ENCODE measurements around the gene ITGB1.

The ITGB1 gene

DNA sequence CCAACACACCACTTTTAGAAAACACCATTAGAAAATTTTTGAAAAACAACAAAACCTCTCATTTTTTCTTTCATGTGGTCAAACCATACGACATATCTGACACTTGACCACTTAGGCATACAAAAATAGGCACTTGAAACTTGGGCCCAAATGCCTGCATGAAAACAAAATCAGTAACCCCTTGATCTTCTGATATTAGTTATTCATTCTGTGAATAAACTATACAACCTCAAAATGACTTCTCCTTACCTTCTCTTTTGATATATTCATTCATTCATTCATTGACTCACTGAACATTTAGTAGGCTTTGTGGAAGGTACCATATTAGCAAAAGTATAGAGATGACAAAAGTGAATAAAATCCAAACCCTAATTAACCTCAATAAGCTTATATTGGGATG, 26.4 kb downstream of the ITGB1 start:
- Histone ChIP-seq H4K20me1 (ENCODE audit: insufficient read depth) (no peaks in the 10 kb centered on the region), H3K4me2 (peak overlapping the region; percentile 58), H3K27ac (0 out of 2 replicates have a peak overlapping the region, but pooled peaks have one; percentile 5), H3K4me3 (IDR thresholded peaks at IDR 0.05; ENCODE audit: insufficient read depth, low read depth, low read length) (no peak overlapping the region), H2AFZ (ENCODE audit: low read depth) (no peak overlapping the region), H3K4me1 (ENCODE audit: low read depth, poor library complexity, severe bottlenecking) (peaks cover 24% of the 10 kb centered on the region), H3K36me3 (ENCODE audit: insufficient read depth) (no peaks in the 10 kb centered on the region; the same call in 1 of the 2 replicates), H3K79me2 (ENCODE audit: insufficient read depth, low read depth) (peaks cover 3% of the 10 kb centered on the region; the same call in 1 of the 2 replicates), H3K9ac (no peak overlapping the region), H3K27me3 (ENCODE audit: insufficient read depth, low read depth) (no peaks in the 10 kb centered on the region)
- TF ChIP-seq, protein P1, sequence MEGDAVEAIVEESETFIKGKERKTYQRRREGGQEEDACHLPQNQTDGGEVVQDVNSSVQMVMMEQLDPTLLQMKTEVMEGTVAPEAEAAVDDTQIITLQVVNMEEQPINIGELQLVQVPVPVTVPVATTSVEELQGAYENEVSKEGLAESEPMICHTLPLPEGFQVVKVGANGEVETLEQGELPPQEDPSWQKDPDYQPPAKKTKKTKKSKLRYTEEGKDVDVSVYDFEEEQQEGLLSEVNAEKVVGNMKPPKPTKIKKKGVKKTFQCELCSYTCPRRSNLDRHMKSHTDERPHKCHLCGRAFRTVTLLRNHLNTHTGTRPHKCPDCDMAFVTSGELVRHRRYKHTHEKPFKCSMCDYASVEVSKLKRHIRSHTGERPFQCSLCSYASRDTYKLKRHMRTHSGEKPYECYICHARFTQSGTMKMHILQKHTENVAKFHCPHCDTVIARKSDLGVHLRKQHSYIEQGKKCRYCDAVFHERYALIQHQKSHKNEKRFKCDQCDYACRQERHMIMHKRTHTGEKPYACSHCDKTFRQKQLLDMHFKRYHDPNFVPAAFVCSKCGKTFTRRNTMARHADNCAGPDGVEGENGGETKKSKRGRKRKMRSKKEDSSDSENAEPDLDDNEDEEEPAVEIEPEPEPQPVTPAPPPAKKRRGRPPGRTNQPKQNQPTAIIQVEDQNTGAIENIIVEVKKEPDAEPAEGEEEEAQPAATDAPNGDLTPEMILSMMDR (conservative IDR thresholded peaks at IDR 0.05; ENCODE audit: low read depth, low read length) = no peak

DNA sequence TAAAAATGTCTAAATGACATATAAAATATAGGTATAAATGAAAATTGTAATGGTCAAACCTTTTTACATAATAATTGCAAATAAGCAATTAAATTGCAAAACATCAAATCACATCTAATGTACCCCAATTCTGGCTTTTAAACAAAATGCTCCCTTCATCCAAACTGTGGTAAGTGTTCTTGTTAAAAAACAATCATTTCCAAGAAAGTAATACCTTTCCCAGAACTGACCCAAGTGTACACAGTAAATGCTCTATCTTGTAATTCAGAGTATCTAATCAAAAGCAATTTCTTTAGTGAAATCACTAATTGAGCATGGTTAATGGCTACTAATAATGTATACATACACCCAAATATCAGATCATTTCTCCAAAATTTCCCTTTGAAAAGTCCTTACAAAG, 28.0 kb downstream of the ITGB1 start:
- no peaks in the 10 kb centered on the region for H3K79me2 ChIP-seq (ENCODE audit: insufficient read depth, low read depth)
- peaks cover 24% of the 10 kb centered on the region for H3K4me1 ChIP-seq (ENCODE audit: low read depth, poor library complexity, severe bottlenecking)
- TF ChIP-seq, protein P1 (conservative IDR thresholded peaks at IDR 0.05; ENCODE audit: low read depth, low read length) = no peak

DNA sequence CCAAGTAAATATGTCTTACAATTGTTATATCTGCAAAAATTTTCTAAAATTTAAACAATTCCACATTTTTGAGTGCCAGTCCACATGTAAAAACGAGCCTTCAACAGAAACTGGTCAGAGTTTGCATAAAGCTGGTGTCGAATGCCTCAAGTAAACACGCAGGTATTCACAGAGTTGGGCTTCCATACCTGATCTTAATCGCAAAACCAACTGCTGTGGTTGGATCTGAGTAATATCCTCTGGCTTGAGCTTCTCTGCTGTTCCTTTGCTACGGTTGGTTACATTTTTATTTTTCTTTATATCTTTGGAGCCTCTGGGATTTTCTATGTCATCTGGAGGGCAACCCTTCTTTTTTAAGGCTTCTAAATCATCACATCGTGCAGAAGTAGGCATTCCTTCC, 28.4 kb downstream of the ITGB1 start:
- Histone ChIP-seq H3K27me3 (ENCODE audit: insufficient read depth, low read depth) (no peaks in the 10 kb centered on the region), H3K4me3 (IDR thresholded peaks at IDR 0.05; ENCODE audit: insufficient read depth, low read depth, low read length) (no peak overlapping the region), H4K20me1 (ENCODE audit: insufficient read depth) (no peaks in the 10 kb centered on the region), H3K9ac (no peak overlapping the region), H3K27ac (no peak overlapping the region), H3K4me2 (no peak overlapping the region), H3K4me1 (ENCODE audit: low read depth, poor library complexity, severe bottlenecking) (peaks cover 24% of the 10 kb centered on the region), H3K36me3 (ENCODE audit: insufficient read depth) (no peaks in the 10 kb centered on the region; the same call in 1 of the 2 replicates), H2AFZ (ENCODE audit: low read depth) (no peak overlapping the region), H3K79me2 (ENCODE audit: insufficient read depth, low read depth) (no peaks in the 10 kb centered on the region)
- TF ChIP-seq, protein P1 (conservative IDR thresholded peaks at IDR 0.05; ENCODE audit: low read depth, low read length) = no peak

More for the DNA sequence above, 28.0 kb downstream of the ITGB1 start:
- H3K27me3 ChIP-seq (ENCODE audit: insufficient read depth, low read depth) = no peaks in the 10 kb centered on the region
- H3K4me3 ChIP-seq (IDR thresholded peaks at IDR 0.05; ENCODE audit: insufficient read depth, low read depth, low read length) = no peak overlapping the region
- H3K9ac ChIP-seq = no peak overlapping the region
- no peak overlapping the region for H2AFZ ChIP-seq (ENCODE audit: low read depth)
- no peaks in the 10 kb centered on the region; the same call in 1 of the 2 replicates for H3K36me3 ChIP-seq (ENCODE audit: insufficient read depth)
- no peak overlapping the region for H3K27ac ChIP-seq
- no peak overlapping the region for H3K4me2 ChIP-seq
- H4K20me1 ChIP-seq (ENCODE audit: insufficient read depth) = no peaks in the 10 kb centered on the region

DNA sequence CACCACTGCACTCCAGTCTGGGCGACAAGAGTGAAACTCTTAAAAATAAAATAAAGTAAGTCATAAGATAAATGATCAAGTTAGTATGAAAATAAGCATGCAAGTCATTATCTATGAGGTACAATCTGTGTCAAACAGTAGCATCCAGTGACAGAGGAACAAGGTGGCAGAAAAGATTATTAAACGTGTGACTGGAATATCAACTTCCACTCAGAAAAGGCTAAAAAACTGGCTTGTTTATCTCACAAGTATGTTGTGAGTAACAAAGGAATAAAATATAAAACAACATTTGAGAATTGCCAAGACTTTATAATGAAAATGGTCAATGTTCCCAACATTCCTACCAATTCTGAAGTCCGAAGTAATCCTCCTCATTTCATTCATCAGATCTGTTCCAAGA, 30.3 kb downstream of the ITGB1 start:
- no peaks in the 10 kb centered on the region for H3K27me3 ChIP-seq (ENCODE audit: insufficient read depth, low read depth)
- TF ChIP-seq, protein P1 (conservative IDR thresholded peaks at IDR 0.05; ENCODE audit: low read depth, low read length) = no peak

More for the DNA sequence above, 30.3 kb downstream of the ITGB1 start:
- no peak overlapping the region for H3K4me2 ChIP-seq
- H3K79me2 ChIP-seq (ENCODE audit: insufficient read depth, low read depth) = no peaks in the 10 kb centered on the region
- no peak overlapping the region for H3K4me3 ChIP-seq (IDR thresholded peaks at IDR 0.05; ENCODE audit: insufficient read depth, low read depth, low read length)
- no peak overlapping the region for H3K27ac ChIP-seq
- no peaks in the 10 kb centered on the region for H4K20me1 ChIP-seq (ENCODE audit: insufficient read depth)
- H3K9ac ChIP-seq = no peak overlapping the region
- no peak overlapping the region for H2AFZ ChIP-seq (ENCODE audit: low read depth)
- no peaks in the 10 kb centered on the region; the same call in 1 of the 2 replicates for H3K36me3 ChIP-seq (ENCODE audit: insufficient read depth)
- peaks cover 24% of the 10 kb centered on the region for H3K4me1 ChIP-seq (ENCODE audit: low read depth, poor library complexity, severe bottlenecking)
